GM19023 (cell line): ENCODE measurements around the gene MARVELD1.
A peak's percentile ranks its signal among the peaks of the same experiment; 100 is the strongest.
"Not testable (repeated sequence)": the region's sequence is repeated elsewhere in the genome, so short reads cannot be mapped to it uniquely, and the experiment has no call there.

Experiments
- ATAC-seq: cut with Tn5 transposase; IDR thresholded peaks from one replicate; pipeline ENCODE4 v1.9.1; 2021; ENCODE audit warnings: mild to moderate bottlenecking, moderate library complexity; ENCODE audit not compliant: unreplicated experiment

The MARVELD1 gene

DNA sequence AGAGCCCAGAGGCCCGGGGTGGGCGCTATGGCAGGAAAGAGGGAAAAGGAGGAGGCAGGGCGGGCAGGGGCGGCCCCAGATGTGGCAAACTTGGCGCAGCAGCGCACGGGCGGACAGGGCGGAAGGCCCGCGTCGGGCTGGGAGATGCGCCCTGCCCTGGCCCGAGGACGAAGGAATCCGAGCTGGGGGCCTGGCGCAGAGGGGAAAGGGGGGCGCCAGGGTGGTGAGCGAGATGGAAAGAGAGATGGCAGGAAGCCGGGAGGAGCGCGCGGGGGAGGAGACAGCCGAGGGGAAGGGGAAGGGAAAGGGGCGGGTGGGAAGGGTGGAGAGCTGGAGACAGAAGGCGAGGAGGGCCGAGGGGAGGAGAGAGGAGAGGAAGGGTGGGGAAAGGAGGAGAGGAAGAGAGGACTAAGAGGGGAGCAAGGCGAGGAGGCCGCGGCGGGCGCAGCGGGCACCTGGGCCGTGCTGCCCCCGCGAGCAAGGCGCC lies at the start of gene MARVELD1:
Gene MARVELD1, plus strand, starts transcription at position 392 of the 487 bp plus-strand sequence. CDS start 147 bp downstream, outside the sequence.
- ATAC-seq, result no peak

DNA sequence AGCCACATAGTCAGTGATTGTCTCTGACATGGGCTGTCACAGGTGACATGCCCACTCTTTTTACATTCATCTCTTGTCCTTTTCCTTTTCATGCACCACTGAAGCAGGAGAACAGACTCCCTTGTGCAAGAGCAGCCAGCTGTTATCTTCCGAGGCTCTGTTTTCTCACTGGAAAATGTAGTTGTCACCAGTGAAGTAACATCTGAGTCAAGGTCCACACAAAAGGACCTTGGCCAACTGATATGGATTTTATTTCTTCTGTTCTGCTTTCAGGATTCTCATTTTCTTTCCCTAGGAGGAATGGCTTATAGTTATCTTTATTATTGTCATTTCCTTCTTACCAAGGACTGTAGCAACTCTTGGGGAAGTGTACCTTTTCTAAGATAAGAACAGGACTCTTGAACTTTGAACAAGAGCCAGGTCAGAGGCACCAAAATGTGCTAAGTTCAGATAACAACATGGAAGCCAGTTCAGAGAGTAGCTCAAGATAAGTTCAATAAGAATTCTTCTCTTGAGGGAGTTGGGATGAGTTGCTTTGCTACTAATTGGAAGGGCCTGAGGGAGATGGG lies 49.2 kb upstream of the MARVELD1 start:
- no peak for ATAC-seq

DNA sequence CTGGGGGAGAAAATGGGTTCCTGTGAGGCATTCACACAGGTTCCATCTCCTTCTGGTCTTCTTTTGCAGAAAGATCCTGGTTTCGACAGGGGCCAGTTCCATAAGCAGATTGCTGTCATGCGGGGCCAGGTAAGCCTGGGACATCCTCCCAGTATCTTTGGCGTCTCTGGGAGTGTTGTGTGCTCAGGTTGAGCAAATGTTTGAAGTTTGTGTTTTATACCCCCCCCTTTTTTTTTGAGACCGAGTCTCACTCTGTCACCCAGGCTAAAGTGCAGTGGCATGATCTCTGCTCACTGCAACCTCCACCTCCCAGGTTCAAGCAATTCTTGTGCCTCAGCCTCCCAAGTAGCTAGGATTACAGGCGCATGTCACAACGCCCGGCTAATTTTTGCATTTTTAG lies 46.5 kb upstream of the MARVELD1 start:
- no peak for ATAC-seq

DNA sequence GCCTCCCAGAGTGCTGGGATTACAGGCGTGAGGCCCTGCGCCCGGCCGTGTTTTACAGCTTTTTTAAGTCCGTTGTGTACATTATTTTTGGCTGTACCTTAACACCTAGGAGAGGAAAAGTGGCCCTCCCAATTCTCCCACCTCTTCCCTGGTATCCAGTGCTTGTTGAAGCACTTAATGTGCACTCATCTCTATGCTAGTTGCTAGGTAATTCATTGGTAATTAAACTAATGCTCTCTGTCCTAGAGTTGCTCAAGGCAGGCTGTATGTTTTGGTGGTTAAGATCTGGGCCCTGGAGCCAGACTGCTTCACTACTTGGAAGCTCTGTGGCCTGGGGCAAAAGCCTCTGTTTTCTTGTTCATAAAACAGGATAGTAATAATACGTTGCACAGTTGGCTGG lies 46.1 kb upstream of the MARVELD1 start:
- ATAC-seq, result no peak

DNA sequence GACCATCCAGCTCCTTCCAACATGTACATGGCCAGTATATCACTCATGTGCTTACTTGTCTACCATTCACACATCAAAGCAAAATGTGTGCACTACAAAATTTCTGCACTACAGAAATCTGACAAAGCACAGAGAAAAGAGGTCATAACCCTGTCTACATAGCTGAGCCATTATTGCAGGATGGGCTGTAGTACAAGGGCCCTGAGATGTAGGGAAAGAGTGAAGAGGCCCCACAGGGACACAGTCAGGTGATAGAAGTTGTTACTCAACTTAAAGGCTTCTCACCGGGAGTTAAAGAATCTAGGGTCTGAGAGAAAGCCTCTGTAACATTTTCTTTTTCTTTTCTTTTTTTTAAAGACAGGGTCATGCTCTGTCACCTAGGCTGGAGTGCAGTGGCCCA lies 44.0 kb upstream of the MARVELD1 start:
- ATAC-seq, result no peak

DNA sequence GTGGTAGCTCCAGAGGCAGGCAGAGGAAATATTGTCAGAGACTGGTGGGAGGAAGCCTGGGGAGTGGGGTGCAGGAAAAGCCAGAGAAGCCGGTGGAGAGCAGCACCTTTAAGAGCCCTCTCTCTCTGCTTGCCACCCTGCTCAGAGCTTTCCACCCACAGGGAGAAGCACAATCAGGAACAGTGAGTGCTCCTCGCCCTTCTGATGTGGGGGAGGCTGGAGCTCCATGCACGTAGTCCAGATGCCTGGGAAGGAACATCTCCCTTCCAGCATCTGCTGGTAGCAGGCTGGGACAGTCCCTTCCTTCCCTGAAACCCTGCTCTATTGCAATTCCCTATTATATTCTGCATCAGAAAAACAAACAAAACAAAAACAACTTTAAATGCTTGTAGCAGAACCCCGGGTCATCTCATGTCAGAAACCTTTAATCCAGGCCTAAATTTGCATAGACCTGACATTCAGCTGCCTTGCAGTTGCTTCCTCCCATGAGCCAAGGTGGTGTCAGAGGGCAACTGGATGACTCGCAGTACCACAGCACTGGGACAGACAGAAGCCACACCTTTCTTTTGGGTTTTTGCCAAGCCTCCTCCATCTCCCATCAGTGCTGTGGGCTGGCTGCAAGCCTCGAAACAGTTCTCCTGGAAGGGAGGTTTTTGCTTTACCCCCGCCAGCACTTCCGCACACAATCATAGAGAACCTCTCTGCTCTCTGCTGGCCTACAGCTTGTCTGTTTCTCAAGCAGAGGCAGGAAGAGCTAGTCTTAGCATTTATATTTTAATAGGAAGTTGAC lies 39.6 kb upstream of the MARVELD1 start:
- ATAC-seq, result no peak

DNA sequence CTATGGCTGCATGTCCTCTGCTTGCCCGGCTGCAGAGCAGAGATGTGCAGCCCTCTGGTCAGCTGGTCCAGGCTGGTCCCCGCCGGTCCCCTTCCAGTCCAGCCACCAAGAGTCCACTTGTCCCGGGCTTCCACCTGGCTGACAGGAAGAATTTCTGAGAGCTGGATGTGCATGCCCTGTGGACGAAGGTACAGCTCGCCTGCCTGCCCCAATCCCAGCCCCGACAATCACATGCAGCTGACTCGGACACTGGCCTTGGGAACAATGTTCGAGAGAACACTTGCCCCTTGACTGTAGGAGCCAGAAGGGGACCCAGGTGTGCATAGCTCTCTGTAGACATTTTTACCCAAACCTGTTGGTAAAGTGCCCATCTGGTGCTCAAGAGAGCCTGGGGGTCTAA lies 38.3 kb upstream of the MARVELD1 start:
- ATAC-seq, result no peak

DNA sequence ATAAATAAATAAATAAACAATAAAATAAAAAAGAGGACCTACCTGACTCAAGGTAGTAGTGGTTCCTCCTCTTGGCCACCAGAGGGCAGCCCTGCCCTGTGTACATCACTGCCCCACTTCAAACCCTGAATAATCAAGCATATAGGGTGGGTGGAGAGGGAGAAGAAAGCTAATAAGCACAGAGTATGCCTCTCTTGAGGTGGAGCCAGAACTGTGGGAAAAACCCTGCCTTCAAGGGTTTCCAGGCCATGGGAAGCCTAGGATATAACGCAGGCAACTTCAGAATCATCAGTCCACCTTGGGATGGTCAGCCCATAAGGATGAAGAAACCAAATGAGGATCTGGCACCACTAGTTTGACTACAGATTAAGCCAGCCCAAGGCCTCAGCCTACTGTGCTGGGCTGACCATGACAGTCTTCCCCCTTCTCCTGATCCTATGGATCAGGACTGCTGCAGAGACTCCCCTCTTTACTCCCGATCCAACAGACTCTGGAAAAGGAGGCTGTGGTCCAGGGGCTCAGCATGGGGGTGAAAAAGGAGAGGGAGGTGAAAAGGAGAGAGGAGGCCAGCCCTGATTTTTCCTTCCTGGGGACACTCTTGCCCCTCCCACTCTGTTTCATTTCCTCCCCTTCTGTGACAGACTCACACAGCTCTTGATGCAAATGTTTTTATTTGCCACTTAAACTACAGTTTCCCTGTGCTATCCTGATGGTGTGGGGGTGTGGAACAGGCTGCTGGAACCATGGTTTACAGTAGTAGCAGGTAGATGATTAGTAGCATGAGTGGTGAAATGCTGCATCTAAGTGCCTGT lies 36.6 kb upstream of the MARVELD1 start:
- ATAC-seq, result peak; percentile 64

DNA sequence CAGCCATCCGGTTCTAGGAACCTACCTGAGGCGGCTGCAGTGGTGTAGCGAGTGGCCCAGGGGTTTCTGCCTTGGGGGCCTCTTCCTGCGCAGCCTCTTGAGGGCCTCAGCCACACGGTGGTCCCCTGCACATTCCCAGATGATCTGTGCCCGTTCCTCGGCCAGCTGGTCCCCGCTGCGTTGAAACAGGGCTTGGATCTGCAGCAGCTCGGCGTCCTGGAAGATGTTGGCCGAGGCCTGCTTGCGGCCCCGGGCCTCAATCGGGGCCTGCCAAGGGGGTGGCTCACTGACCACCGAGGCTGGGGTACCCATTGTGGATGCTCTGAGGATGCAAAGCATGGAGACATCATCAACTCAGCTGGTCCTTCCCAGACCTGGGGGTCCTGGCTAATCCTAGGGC lies 33.9 kb upstream of the MARVELD1 start:
- ATAC-seq, result no peak

DNA sequence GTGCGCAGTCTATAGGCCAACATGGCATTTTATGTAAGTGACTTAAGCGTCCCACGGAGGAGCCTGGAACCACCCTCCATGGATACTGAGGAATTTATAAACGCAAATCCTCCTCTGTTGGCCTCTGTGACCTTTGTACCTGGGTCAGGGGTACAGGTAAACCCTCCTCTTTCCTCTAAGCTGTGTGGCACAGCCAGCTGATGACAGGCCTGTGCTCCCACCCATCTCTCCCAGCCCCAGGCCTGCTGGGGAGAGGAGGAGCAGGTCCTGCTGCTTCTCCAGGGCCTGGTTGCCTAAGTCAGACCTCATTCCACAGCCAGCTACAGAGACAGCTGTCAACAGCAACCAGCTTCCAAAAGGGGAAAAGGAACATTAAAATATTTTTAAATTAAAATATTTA lies 31.5 kb upstream of the MARVELD1 start:
- ATAC-seq, result no peak

DNA sequence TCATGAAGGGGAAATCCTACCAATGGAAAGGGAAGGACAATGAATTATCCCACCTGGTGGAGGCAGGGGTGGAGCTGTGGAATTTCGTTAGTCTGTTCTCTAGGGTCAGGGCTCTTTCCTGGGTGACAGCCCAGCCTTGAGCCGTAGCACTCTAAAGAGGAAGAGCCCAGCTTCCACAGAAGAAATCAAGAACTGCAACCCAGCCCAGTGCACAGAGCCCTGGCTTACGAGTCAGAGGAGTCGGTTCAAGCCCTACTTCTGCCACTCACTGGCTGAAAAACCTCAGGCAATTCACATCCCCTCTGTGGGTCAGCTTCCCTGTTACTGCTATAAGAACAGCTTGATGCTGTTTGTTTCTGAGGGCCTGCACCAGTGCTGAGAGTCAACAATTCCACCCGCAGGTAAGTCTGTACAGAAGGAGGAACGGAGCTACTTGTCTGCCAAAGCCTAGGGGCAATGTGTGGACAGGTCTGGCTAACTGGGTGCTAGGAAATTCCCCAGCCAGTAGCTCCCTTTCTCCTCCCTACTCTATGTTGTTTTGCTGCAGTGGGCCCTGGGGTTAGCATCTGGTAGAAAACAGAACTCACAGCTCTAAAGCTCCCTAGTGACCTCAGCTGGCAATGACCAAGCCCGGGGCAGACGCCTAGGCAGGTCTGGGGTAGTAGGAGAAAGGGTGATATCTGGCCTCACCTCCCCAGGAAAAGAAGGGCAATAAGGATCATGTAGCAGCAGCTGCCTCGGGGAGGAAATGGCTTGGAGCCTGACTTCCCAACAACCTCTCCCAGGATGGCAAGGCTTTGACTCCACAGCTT lies 29.8 kb upstream of the MARVELD1 start:
- no peak for ATAC-seq

DNA sequence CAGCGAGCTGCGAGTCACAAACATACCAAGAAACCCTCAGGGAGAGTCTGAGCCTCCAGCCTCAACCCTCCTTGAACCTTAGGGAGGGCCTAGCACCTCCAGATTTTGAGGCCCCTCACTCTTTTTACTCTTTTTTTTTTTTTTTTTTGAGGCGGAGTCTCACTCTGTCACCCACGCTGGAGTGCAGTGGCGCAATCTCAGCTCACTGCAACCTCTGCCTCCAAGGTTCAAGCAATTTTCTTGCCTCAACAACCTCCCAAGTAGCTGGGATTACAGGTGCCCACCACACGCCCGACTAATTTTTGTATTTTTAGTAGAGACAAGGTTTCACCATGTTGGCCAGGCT lies 29.2 kb upstream of the MARVELD1 start:
- not testable (repeated sequence) for ATAC-seq

DNA sequence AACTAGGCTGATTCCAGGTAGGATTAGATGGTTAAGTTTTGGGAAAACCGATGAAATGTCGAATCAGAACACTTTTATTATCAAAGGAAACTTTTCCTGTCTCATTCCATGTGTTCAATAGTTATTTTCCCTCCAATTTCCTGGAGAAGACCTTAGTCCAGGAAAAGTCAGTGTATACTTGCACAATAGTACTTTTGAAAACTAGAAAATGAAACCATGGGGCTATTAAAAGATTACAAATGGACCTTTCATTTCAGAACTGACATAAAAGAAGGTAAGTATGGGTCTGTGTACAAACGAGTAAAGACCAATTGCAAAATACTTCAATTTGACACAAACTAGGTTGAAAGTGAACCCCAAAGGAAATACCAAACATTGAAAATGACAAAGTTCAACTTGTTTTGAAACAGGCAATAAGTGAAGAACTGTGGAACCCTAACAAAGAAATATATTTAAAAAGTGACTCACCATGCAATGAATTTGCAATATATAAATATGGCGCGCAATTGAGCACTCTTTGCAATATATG lies 28.6 kb upstream of the MARVELD1 start:
- ATAC-seq, result no peak

DNA sequence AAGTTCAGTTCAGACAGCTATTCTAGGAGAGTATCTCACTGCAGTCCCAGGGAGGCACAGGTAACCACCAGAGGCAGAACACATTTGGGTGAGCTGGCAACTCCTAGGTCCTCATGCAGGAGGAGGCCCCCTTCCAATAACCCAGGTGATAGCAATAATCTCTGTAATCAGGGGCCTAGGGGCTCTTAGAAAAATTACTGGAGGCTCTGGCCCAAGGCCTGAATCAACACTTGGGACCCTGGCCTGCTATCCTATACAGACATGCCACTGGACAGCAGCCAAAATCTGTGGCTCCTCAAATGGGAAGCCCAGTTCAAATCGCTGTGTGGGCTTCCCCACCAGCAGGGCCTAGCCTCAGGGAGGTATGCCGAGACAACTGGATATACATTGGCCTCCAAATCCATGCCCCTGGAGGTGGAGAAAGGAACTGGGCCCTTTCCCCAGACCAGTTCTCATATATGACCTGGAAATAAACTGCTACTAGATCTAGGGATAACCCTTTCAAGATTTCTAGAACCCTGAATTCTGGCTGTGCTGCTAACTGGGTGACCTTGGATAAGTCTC lies 28.1 kb upstream of the MARVELD1 start:
- no peak for ATAC-seq

DNA sequence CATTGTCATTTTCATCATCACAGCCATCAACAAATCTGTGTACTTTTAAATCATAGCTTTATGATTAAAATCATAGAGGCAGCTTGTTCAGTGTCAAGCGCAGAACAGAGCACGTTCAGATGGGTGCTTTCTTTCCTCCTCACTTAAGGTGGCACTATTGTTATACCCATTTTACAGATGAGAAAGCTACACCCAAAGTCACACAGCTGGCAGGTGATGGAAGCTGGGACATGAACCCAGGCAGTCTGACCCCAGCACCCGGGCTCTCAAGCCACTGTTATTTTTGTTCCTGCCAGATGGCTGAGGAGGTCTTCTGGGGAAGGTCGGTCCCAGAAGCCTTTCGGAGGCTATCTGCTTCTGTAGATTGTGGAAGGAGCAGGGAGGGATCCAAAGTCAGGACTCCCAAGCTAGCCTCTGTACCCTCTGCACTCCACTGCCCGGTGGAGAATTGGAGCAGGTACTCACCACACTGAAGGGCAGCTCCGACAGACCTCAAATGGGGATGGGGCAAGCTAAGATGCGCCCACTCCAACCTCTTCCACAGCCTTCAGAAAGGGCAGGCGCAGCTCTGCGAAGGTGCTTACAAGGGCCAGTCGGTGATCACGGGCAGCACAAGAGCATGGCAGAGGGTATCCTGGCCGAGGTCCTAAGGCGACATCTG lies 27.1 kb upstream of the MARVELD1 start:
- ATAC-seq, result no peak

DNA sequence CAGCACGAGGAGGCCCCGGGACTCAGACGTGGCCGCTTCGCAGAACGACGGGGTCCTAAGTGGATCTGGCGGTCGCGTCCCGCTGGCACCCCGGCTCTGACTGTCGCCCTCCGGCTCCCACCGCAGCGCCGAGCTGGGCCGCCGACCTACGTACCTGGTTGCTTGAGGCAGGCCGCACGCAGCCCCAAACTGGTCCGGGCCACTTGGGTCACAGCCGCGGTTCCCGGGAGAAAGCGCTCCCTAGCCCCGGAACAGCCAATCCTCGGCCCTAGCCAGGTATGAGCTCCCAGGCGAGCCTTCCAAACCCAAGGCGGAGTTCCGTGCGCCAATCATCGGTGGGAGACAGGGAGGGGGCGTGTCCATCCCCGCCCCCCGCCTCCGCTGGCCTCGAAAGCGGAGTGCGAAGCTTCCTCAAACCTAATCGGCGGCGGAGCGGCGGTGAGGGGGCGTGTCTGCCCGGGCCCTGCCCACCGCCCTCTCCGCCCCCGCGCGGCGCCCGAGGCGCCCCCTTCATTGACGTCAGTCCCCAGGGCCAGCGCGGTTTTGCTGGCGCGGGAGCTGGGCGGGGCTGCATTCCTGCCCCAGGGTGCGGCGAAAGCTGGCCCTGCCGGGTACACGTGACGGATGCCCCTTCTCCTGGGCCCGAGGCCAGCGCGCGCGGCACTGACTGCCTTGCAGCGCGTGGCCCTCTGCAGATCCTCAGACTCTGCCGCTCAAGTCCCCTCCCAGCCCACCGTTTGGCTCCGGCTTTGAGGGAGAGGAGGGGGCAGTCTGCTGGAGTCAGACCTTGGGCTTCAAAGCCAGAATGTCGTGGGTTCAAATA lies 26.4 kb upstream of the MARVELD1 start, which contains the start of gene AVPI1:
Gene AVPI1, minus strand, starts transcription at position 280 of the 823 bp plus-strand sequence. CDS start 7,336 bp downstream, outside the sequence.
- ATAC-seq, result peak; percentile 93

DNA sequence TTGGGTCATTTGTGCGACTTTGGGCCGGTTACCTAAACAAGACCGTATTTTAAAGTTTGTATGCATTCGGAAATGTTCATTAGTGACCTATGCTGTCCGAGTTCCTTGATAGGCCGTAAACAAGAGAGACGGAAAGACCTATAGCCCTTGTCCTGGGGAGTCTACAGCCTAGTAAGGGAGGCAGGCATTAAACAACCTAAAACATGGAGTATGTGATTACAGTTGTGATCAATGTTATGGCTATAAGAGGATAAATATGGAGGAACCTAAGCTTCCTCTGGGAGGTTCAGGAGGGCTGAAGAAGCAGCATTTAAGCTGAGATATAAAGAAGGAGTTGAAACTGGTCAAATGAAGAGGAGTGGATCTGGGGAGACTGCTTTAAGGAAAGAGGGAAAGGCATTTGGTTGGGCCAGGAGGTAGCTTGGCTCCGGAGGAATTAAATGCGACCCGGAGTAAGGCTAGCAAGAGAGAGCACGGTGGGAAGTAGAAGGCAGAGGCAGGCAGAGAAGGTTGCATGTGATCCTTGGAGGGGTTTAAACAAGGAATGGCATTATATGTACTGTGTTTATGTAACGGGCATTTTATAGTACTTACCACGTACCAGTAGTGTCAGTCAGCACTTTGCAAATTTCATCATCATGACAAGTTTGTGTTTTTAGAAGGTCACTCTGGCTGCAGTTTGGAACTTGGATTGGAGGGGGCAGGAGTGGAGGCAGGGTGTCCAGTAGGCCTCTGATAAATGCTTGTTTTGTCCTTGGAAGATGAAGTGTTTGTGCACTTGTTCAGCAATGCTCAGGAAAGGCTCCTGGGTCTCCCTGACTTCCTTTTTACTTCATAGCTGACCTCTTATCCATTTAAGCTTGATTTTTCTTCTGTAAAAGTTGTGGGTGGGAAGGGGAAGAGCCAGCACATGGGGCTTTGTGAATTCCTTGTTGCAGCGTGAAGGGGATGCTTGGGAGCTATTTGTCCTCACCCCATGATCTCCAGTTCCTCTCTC lies 25.4 kb upstream of the MARVELD1 start:
- no peak for ATAC-seq
